SK-N-SH (cell line): ENCODE data around the gene MT2A.

Experiments used
- CTCF ChIP-seq: fragments of 200-600 bp; sonication (generic); IDR thresholded peaks from 2 replicates; pipeline ENCODE4 v1.6.1; 2017; ENCODE audit warnings: antibody characterized with exemption, mild to moderate bottlenecking, moderate library complexity
- ELF1 ChIP-seq: IDR thresholded peaks from 2 replicates; pipeline ENCODE4 v1.4.0; 2012
- FOSL2 ChIP-seq: IDR thresholded peaks from 2 replicates; pipeline ENCODE4 v1.4.0; 2012; ENCODE audit warnings: low read depth, mild to moderate bottlenecking, moderate library complexity, borderline replicate concordance
- MAX ChIP-seq: IDR thresholded peaks from 2 replicates; pipeline ENCODE4 v1.4.0; 2012; ENCODE audit warnings: low read depth
- POLR2AphosphoS5 ChIP-seq: IDR thresholded peaks from 2 replicates; pipeline ENCODE4 v1.6.1; 2012; ENCODE audit warnings: low read depth, low read length
- RCOR1 ChIP-seq: fragments of 150-350 bp; IDR thresholded peaks from 2 replicates; pipeline ENCODE4 v1.6.1; 2017; ENCODE audit warnings: antibody characterized with exemption, low read length
- RFX5 ChIP-seq: IDR thresholded peaks from 2 replicates; pipeline ENCODE4 v1.6.1; 2012; ENCODE audit warnings: mild to moderate bottlenecking, improper control_type of control experiment, low read length
- TCF12 ChIP-seq: IDR thresholded peaks from 2 replicates; pipeline ENCODE4 v1.4.0; 2012
- USF2 ChIP-seq: fragments of 150-350 bp; IDR thresholded peaks from 2 replicates; pipeline ENCODE4 v1.6.1; 2017; ENCODE audit warnings: antibody characterized with exemption, low read length, low read depth, borderline replicate concordance
- YY1 ChIP-seq: IDR thresholded peaks from 2 replicates; pipeline ENCODE4 v1.4.0; 2012; ENCODE audit warnings: low read depth, mild to moderate bottlenecking
- ZBTB33 ChIP-seq: IDR thresholded peaks from 2 replicates; pipeline ENCODE4 v1.4.0; 2012; ENCODE audit warnings: low read depth, borderline replicate concordance

- TF ChIP-seq RFX5 (no peak), MAX (no peak), CTCF (no peak), FOSL2 (no peak), YY1 (no peak), RCOR1 (no peak), USF2 (no peak), ELF1 (no peak), TCF12 (no peak), ZBTB33 (no peak), POLR2AphosphoS5 (no peak)
These were observed 50.0 kb downstream of the MT2A start for GRCh38 chr16:56658327-56658875.
